OCI-LY7 (cell line): ENCODE measurements around the gene NTMT2. TPM values are rescaled to one million over a fixed set of nuclear protein-coding genes. Genes with fewer than 3 reads are reported as not detected.

Experiments used
- BruUV-seq: library from RNA; stranded (reverse); fragments of 400-500 nt; replicated peaks from 2 replicates; lab custom pipeline; 2021; lab: Mats Ljungman, UMichigan
- CTCF ChIA-PET: fragments of 300-600 bp; sonication (Branson Sonifier 250); formaldehyde crosslinking; loops from one replicate; lab custom pipeline; 2022; ENCODE audit warnings: antibody characterized with exemption; ENCODE audit not compliant: unreplicated experiment; lab: Charles Lee
- POLR2A ChIA-PET: fragments of 300-600 bp; sonication (Branson Sonifier 250); formaldehyde crosslinking; loops from one replicate; lab custom pipeline; 2022; ENCODE audit warnings: antibody characterized with exemption; lab: Charles Lee
- DNase-seq: peaks from one replicate; pipeline ENCODE4 v3.0.0-alpha.2; 2015; ENCODE audit warnings: low spot score
- H2AFZ ChIP-seq: fragments of 200-600 bp; sonication (generic), shearing (Covaris generic); 2 replicates; pipeline ENCODE4 v1.6.1; 2014; ENCODE audit warnings: mild to moderate bottlenecking, antibody characterized with exemption, low read length, moderate library complexity
- H3K27ac ChIP-seq: fragments of 200-600 bp; sonication (generic); 2 replicates; pipeline ENCODE4 v1.5.1; 2014; ENCODE audit warnings: mixed run types, low read depth, mild to moderate bottlenecking, moderate library complexity, low read length, inconsistent platforms; ENCODE audit not compliant: poor library complexity, severe bottlenecking
- H3K36me3 ChIP-seq: fragments of 200-600 bp; sonication (generic); 2 replicates; pipeline ENCODE4 v1.6.1; 2014; ENCODE audit warnings: mild to moderate bottlenecking, antibody characterized with exemption, low read length, moderate library complexity, mixed read lengths; ENCODE audit not compliant: insufficient read depth
- H3K4me1 ChIP-seq: fragments of 200-600 bp; sonication (generic); 2 replicates; pipeline ENCODE4 v1.5.1; 2014; ENCODE audit warnings: mild to moderate bottlenecking, low read length; ENCODE audit not compliant: insufficient read depth, poor library complexity, severe bottlenecking
- H3K4me2 ChIP-seq: fragments of 200-600 bp; sonication (generic); 2 replicates; pipeline ENCODE4 v1.6.1; 2014; ENCODE audit warnings: mild to moderate bottlenecking, low read length
- H3K4me3 ChIP-seq: fragments of 200-600 bp; sonication (generic); 2 replicates; pipeline ENCODE4 v1.5.1; 2014; ENCODE audit warnings: mild to moderate bottlenecking, low read depth, low read length; ENCODE audit not compliant: poor library complexity, severe bottlenecking
- H3K79me2 ChIP-seq: fragments of 200-600 bp; sonication (generic); 2 replicates; pipeline ENCODE4 v1.6.1; 2016; ENCODE audit warnings: low read depth, mild to moderate bottlenecking, low read length, moderate library complexity, mixed read lengths; ENCODE audit not compliant: insufficient read depth
- H3K9me2 ChIP-seq: fragments of 200-600 bp; sonication (generic); 2 replicates; pipeline ENCODE4 v1.6.1; 2016; ENCODE audit warnings: mild to moderate bottlenecking, low read length, mixed read lengths; ENCODE audit not compliant: insufficient read depth
- H3K9me3 ChIP-seq: fragments of 200-600 bp; sonication (generic); 2 replicates; pipeline ENCODE4 v1.6.1; 2014; ENCODE audit warnings: mild to moderate bottlenecking, mixed run types, low read length, mixed read lengths
- H4K20me1 ChIP-seq: fragments of 200-600 bp; sonication (generic); 2 replicates; pipeline ENCODE4 v1.6.1; 2014; ENCODE audit warnings: mild to moderate bottlenecking, antibody characterized with exemption, low read length, moderate library complexity, mixed read lengths; ENCODE audit not compliant: insufficient read depth
- CTCF ChIP-seq: fragments of 200-600 bp; sonication (generic); conservative IDR thresholded peaks from 2 replicates; pipeline ENCODE4 v1.5.1; 2014; ENCODE audit warnings: mild to moderate bottlenecking, antibody characterized with exemption, low read length, moderate library complexity, mixed read lengths
- EZH2phosphoT487 ChIP-seq: fragments of 200-600 bp; sonication (generic); IDR thresholded peaks from 2 replicates; pipeline ENCODE4 v1.6.1; 2018; ENCODE audit warnings: low read depth, borderline replicate concordance, mild to moderate bottlenecking, mixed run types, antibody characterized with exemption, low read length, moderate library complexity, mixed read lengths
- intact Hi-C: fragments of 100-400 bp; cut with micrococcal nuclease; formaldehyde crosslinking; loops from one replicate; pipeline ENCODE4 v1.10.0; 2022; ENCODE audit not compliant: unreplicated experiment
- total RNA-seq, 2 experiments: library from RNA; depleted of rRNA in 1 of 2; stranded (reverse); fragments of >200 nt in 1 of 2; shearing (Covaris generic) in 1 of 2; gene quantifications; 2 replicates each; pipeline ENCODE4 v1.2.3, GENCODE V29; 2014 to 2022

The NTMT2 gene
- total RNA-seq, 2 experiments from 2014 or later: not detected

DNA sequence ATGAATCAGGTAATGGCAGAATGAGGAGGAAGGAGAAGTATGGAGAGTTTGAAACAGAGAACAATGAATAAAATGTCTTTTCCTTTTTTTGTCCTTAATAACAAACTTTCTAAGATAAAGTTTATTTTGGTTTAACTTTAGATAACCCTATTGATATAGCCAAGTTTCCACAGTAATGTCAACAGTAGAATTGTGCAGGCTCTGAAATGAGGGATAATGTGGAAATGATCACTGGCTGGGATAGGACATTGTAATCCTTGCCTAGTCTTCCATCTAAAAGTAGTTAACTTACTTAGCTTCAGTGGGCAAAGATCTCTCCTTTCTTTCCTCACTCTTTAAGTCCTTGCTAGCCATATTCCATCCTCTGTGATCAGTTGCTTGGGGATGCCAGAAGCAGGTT, 52.8 kb downstream of the NTMT2 start:
- DNase-seq: no peak
- TF ChIP-seq EZH2phosphoT487 (no peak), CTCF (no peak)
- intact Hi-C loops: no loop called here
- H3K9me3 ChIP-seq: no peaks in the 10 kb centered on the region
- H3K4me3 ChIP-seq: no peak overlapping the region
- H3K27ac ChIP-seq: no peak overlapping the region
- no peaks in the 10 kb centered on the region for H3K9me2 ChIP-seq
- H2AFZ ChIP-seq: no peak overlapping the region
- no peaks in the 10 kb centered on the region for H3K36me3 ChIP-seq
- no TSS peak for BruUV-seq
- no peaks in the 10 kb centered on the region for H3K79me2 ChIP-seq
- POLR2A ChIA-PET: no interaction called here
- CTCF ChIA-PET: no interaction called here
- no peaks in the 10 kb centered on the region for H3K4me1 ChIP-seq
- H3K4me2 ChIP-seq: no peak overlapping the region
- H4K20me1 ChIP-seq: no peaks in the 10 kb centered on the region

DNA sequence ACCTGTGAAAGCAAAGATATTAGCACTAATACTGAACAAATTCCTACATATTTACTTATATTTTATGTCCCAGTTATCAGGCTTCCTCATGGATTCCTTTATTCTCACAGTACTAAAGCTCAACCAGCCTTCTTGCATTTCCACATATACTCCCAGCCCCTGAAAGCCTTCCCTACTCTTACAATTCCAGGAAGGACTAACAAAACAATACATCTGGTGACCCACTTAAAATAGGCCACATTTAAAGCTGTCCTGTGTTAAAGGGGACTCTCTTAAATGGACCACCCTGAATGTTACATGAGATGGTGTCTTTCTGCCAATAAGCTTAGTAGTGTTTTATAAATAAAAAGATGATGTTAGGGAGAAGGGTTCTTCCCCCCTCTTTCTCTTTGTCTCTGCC, 54.4 kb downstream of the NTMT2 start:
- POLR2A ChIA-PET: interaction anchor here (0.5 to 0.9 kb wide), 3 partner anchors 9 to 859 kb away, joined by 3 read pairs; no protein-coding TSS in a partner anchor
- TF ChIP-seq EZH2phosphoT487: no peak
- no peak for TF ChIP-seq CTCF
- H3K79me2 ChIP-seq: no peaks in the 10 kb centered on the region
- no peak for DNase-seq
- BruUV-seq: no TSS peak
- H3K9me3 ChIP-seq: no peaks in the 10 kb centered on the region
- H3K27ac ChIP-seq: no peak overlapping the region
- H3K4me1 ChIP-seq: no peaks in the 10 kb centered on the region
- H4K20me1 ChIP-seq: no peaks in the 10 kb centered on the region
- H3K4me3 ChIP-seq: no peak overlapping the region
- H3K9me2 ChIP-seq: no peaks in the 10 kb centered on the region
- intact Hi-C loops: no loop called here
- H2AFZ ChIP-seq: no peak overlapping the region
- H3K36me3 ChIP-seq: no peaks in the 10 kb centered on the region
- CTCF ChIA-PET: no interaction called here
- no peak overlapping the region for H3K4me2 ChIP-seq

DNA sequence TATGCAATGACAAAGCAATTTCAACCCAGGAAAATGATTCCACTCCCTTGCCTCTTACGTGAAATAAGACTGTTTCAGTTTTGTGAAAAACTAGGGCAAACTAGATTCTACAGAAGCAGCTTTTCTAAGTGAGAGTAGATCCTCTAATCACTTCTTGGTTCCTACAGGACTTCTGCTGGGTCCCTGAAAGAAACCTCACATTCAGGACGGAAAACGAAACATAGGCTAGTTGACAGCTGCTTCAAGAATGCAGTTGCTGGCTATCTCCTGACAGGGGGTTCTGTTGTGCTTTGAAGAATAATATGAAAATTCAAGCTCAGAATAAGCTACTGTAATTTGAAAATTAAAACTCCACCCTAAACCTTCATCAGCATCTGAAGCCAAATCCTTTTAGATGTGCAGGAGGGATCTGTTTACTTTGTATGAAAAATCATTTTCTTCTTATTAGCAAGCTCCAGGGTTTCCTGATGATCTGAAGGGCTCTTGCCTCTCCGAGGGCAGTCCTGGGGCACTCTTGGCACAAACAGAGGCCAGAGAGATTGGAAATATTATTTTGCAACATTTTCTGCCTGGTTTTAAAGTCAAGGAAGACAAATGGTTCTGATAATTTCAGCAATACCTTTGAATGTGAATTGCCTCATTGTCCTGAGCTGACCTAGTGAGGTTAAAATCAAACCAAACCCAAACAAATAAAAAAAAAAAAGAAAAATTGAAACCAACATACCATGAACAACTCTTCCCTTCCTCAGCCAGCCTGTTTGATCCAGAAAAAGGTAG, 55.0 kb downstream of the NTMT2 start:
- DNase-seq: no peak
- H2AFZ ChIP-seq: no peak overlapping the region
- ChIA-PET POLR2A (interaction anchor here (0.5 to 0.9 kb wide), 5 partner anchors 9 to 858 kb away, joined by 3 read pairs; no protein-coding TSS in a partner anchor), CTCF (no interaction called here)
- no peak overlapping the region for H3K27ac ChIP-seq
- no peaks in the 10 kb centered on the region for H4K20me1 ChIP-seq
- no peak overlapping the region for H3K4me2 ChIP-seq
- TF ChIP-seq EZH2phosphoT487 (no peak), CTCF (no peak)
- H3K4me1 ChIP-seq: no peaks in the 10 kb centered on the region
- intact Hi-C loops: no loop called here
- BruUV-seq: no TSS peak
- no peaks in the 10 kb centered on the region for H3K79me2 ChIP-seq
- H3K9me2 ChIP-seq: no peaks in the 10 kb centered on the region
- no peak overlapping the region for H3K4me3 ChIP-seq
- no peaks in the 10 kb centered on the region for H3K9me3 ChIP-seq
- no peaks in the 10 kb centered on the region for H3K36me3 ChIP-seq
